Measurements from ENCODE around the gene PLN.

PLN gene

DNA sequence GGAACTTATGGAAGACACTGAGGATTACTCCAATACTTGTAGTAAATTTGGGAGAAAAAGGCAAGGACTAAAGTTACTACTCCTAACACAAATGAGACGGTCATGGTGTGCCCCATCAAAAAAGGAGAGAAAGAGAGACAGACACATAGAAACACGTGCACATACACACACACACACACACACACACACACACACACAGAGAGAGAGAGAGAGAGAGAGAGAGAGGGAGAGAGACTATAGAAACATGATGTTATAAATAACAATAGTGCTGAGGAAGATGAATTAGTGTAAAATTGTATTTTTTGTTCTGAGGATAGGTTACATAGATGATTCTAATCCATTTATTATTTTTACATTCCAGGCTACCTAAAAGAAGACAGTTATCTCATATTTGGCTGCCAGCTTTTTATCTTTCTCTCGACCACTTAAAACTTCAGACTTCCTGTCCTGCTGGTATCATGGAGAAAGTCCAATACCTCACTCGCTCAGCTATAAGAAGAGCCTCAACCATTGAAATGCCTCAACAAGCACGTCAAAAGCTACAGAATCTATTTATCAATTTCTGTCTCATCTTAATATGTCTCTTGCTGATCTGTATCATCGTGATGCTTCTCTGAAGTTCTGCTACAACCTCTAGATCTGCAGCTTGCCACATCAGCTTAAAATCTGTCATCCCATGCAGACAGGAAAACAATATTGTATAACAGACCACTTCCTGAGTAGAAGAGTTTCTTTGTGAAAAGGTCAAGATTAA is 10.5 kb downstream of the PLN start:
- peak; percentile 33 for DNase-seq (ENCODE audit: low read depth, low spot score)
- in situ Hi-C loops (cut with HindIII; ENCODE audit: low sequenced_read_pairs) = no loop called here
- no peak overlapping the region for H3K4me3 ChIP-seq (ENCODE audit: low read depth, low read length)
- TF ChIP-seq, protein P1, sequence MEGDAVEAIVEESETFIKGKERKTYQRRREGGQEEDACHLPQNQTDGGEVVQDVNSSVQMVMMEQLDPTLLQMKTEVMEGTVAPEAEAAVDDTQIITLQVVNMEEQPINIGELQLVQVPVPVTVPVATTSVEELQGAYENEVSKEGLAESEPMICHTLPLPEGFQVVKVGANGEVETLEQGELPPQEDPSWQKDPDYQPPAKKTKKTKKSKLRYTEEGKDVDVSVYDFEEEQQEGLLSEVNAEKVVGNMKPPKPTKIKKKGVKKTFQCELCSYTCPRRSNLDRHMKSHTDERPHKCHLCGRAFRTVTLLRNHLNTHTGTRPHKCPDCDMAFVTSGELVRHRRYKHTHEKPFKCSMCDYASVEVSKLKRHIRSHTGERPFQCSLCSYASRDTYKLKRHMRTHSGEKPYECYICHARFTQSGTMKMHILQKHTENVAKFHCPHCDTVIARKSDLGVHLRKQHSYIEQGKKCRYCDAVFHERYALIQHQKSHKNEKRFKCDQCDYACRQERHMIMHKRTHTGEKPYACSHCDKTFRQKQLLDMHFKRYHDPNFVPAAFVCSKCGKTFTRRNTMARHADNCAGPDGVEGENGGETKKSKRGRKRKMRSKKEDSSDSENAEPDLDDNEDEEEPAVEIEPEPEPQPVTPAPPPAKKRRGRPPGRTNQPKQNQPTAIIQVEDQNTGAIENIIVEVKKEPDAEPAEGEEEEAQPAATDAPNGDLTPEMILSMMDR (IDR thresholded peaks at IDR 0.05; ENCODE audit: low read depth, low read length) = no peak

- H3K4me3 ChIP-seq (ENCODE audit: low read depth, low read length) = no peak overlapping the region
- TF ChIP-seq, protein P1 (IDR thresholded peaks at IDR 0.05; ENCODE audit: low read depth, low read length) = no peak
- in situ Hi-C loops (cut with HindIII; ENCODE audit: low sequenced_read_pairs) = no loop called here
- DNase-seq (ENCODE audit: low read depth, low spot score) = no peak
Measured at GRCh38 chr6:118559659-118560058, 11.6 kb downstream of the PLN start.

DNA sequence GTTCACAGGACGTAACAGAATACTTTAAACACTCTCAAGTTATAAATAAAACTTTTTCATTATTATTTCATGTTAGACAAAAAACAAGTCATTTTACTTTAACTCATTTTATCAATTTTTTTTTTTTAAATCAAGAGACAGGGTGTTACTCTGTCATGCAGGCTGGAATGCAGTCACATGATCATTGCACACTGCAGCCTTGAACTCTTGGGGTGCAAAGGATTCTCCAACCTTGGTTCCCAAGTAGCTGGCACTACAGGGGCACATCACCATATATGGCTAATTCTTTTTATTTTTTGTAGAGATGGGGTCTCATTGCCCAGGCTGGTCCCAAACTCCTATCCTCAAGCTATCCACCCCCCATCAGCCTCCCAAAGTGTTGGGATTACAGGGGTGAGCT is 14.2 kb downstream of the PLN start:
- DNase-seq (ENCODE audit: low read depth, low spot score) = no peak
- TF ChIP-seq, protein P1 (IDR thresholded peaks at IDR 0.05; ENCODE audit: low read depth, low read length) = no peak
- H3K4me3 ChIP-seq (ENCODE audit: low read depth, low read length) = no peak overlapping the region
- in situ Hi-C loops (cut with HindIII; ENCODE audit: low sequenced_read_pairs) = no loop called here

GRCh38 chr6:118562959-118563358 is 14.9 kb downstream of the PLN start:
- DNase-seq (ENCODE audit: low read depth, low spot score) = peak; percentile 64
- no peak overlapping the region for H3K4me3 ChIP-seq (ENCODE audit: low read depth, low read length)
- in situ Hi-C loops (cut with HindIII; ENCODE audit: low sequenced_read_pairs) = no loop called here
- TF ChIP-seq, protein P1 (IDR thresholded peaks at IDR 0.05; ENCODE audit: low read depth, low read length) = no peak

GRCh38 chr6:118565311-118565960 is 17.3 kb downstream of the PLN start:
- in situ Hi-C loops (cut with HindIII; ENCODE audit: low sequenced_read_pairs) = no loop called here
- TF ChIP-seq, protein P1 (IDR thresholded peaks at IDR 0.05; ENCODE audit: low read depth, low read length) = peak; percentile 20
- H3K4me3 ChIP-seq (ENCODE audit: low read depth, low read length) = no peak overlapping the region
- no peak for DNase-seq (ENCODE audit: low read depth, low spot score)

- no peak overlapping the region for H3K4me3 ChIP-seq (ENCODE audit: low read depth, low read length)
Measured at GRCh38 chr6:118567974-118568373, 19.9 kb downstream of the PLN start.

More at GRCh38 chr6:118567974-118568373, 19.9 kb downstream of the PLN start:
- TF ChIP-seq, protein P1 (IDR thresholded peaks at IDR 0.05; ENCODE audit: low read depth, low read length) = no peak
- DNase-seq (ENCODE audit: low read depth, low spot score) = no peak
- in situ Hi-C loops (cut with HindIII; ENCODE audit: low sequenced_read_pairs) = no loop called here
